HG03060 (cell line): ENCODE results near the gene RANBP1.

Experiments used
- ATAC-seq: cut with Tn5 transposase; IDR thresholded peaks from one replicate; pipeline ENCODE4 v1.9.1; 2021; ENCODE audit warnings: low read depth, moderate number of reproducible peaks; ENCODE audit not compliant: unreplicated experiment

Gene RANBP1

DNA sequence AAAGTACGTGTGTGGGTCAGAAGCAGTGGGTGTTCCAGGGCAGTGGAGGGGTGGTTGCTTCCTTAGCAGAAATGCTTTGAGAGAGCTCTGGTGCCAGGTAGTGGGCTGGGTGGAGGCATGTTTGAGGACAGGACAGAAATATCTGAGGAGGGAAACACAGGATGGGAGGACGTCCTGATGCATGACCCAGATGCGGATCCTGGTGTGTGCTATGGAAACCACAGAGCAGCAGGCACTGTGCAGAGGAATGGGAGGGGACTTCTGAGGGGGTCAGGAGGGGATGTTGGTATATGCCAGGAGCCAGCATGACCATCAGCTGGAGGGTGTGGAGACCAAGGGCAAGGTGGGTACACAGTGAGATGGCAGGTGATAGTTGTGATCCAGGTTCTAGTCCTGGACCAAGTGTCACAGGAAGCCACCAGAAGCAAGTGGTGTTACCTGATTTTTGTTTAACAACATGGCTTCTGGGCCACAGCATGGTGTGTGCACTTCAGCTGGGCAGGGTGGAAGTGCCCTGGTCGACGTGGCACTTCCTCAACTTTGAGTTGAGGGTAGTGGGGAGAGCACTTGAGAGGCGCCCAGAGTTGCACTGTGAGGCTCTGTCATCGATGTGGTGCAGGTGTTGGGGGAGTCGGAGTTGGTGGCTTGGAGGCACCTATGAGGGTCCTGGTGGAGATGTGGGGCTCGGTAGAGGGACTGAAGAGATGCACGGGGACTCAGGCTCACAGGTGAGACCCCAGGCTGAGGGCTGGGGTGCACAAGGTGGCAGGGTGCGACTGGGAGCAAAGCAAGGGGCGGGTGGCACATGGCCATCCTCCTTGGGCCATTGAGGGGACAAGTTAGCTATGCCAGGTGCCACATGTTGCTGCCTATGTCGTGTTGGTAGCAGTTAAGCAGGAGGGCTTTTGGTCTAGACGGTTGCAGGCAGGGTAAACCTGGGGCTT, 28.3 kb upstream of the RANBP1 start:
- no peak for ATAC-seq

DNA sequence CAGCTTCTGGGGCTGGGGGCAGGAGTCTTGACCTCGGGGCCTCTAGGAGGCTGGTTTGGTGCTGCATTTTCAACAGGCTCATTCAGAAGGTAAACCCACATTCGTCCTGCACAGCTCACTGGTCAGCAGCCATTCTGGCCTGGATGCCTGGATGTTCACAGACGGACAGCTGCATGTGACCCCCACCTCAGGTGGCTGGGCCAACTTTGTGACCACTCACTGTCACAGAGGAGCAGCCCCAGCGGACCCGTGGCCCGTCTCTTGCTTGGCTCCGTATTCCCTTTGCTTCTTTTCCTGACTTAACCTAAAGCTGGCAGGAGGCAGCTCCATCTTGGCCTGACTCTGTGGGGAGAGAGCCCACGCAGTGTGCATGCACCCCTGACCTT, 27.6 kb upstream of the RANBP1 start:
- ATAC-seq = no peak

DNA sequence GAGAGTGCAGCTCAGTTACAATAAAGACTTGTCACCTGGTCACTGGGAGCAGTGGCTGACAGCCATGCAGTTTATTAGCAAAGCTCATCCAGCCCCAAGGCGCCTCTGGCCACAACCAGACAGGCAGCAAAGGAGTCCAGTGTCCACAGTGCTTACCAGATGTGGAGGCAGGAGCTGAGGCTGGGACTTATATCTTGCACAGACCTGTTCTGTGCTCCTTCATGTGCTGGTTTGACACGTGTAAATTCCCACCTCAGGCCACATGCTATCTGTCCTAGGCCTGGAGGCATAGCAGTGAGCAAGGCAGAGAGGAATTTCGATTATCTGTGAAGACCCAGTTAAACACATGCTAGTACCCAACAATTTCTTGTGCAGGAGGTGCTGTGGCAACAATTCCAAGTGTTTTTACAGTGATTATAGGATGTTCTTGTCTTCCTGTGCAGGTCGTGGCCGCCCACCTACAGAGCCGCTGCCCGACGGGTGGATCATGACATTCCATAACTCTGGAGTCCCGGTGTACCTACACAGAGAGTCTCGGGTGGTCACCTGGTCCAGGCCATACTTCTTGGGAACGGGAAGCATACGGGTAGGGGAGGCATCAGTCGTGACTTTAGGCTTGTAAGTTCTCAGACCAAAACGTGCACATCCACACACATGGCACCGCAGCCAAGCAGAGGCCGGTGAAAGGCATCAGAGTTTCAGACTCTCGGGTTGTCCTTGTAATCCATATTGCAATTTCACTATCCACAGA, 26.5 kb upstream of the RANBP1 start:
- ATAC-seq = no peak

DNA sequence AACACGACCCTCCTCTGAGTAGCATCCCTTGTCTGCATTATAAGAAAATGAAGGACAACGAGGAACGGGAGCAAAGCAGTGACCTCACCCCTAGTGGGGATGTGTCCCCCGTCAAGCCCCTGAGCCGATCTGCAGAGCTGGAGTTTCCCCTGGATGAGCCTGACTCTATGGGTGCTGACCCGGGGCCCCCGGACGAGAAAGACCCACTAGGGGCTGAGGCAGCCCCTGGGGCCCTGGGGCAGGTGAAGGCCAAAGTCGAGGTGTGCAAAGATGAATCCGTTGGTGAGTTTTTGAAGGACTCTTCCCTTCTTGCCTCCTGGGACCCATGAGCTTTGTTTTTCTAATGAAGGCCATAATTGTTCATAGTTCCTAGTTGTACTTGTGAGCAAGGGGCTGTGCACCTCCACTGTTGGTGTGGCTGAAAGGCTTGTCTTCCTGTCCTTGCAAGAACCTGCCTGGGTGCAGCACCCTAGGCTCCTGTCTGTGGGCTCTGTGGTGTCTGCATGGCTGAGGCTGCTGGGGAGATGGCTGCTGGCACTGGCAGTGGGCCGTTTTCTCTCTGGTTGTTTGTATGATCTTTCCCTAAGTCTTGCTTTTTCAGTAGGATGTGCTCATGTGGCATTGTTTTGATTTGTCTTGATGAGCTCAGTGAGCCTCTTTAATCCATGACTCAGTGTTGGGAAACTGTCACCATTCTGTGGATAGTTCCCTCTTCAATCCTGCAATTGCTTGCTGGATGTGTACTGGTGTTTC, 25.8 kb upstream of the RANBP1 start:
- ATAC-seq = no peak

DNA sequence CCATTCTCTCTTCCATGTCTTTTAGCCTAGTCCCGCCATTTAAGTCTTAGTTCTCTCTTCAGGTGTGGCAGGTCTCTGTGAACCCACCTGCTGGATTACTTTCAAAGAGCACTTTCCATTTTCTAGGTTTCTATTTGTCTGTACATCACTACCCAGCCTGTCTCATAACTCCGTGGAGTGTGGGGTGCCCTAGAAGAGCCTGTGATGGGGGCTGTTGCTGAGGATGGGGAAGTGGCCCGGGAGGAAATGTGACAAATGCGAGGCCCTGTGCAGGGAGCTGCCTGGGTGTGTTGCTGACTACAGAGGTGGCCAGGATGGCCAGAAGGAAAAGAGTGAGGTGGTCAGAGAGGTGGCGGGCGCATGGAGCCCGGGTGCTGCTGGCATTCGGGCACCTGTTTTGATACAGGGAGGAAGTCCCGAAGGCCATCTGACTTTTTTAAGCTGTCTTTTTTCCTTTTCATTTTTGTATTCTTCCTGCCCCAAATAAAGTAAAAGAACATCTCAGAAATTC, 25.1 kb upstream of the RANBP1 start:
- ATAC-seq = no peak

DNA sequence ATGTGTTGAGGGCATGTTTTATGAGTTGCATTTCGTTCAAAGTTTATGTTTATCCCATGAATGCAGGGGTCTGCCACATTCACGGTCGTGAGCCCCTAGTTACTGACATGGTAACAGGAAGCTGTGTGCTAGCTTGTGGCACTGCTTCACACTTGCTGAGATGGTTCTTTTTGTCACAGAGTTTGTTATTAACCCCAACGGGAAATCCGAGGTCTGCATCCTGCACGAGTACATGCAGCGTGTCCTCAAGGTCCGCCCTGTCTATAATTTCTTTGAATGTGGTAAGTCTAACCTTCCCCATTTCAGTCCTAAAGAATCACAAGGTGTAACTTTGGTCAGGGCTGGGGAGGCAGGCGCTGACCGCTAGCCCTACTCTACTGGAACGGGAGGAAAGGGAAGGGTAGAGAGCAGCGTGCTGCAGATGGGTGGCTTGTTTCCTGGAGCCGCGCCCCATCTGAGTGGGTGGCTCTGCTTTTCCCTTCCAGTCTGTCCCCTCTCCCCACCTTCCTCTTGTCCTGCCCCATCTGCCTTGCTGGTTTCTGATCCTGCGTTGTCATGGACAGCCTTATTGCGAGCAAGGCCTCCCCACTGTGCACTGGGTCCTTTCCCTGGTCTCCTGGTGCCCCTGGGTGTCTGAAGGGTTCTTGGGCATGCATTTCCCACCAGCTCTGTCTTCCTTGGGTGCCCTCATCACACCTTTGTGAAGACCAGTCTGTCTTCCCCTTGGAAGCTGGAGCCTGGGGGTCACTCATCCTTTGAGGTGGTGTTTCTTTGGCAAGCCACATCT, 24.0 kb upstream of the RANBP1 start:
- ATAC-seq = no peak

DNA sequence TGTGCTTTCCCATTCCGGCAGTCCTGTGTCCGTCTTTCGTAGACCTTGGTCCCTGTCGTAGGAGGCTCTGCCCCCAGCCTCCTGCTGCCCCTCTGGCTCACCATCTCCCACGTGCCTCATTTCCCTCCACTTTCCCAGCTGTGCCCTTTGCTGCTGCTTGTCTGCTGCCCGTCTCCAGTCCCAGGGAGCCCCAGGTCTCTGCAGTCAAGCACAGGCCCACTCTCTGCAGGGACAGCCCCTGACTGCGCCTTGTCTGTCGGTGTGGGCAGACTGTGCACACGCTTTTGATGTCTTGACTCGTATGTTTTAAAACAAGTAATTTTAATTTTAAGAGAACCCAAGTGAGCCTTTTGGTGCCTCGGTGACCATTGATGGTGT, 23.4 kb upstream of the RANBP1 start:
- no peak for ATAC-seq

DNA sequence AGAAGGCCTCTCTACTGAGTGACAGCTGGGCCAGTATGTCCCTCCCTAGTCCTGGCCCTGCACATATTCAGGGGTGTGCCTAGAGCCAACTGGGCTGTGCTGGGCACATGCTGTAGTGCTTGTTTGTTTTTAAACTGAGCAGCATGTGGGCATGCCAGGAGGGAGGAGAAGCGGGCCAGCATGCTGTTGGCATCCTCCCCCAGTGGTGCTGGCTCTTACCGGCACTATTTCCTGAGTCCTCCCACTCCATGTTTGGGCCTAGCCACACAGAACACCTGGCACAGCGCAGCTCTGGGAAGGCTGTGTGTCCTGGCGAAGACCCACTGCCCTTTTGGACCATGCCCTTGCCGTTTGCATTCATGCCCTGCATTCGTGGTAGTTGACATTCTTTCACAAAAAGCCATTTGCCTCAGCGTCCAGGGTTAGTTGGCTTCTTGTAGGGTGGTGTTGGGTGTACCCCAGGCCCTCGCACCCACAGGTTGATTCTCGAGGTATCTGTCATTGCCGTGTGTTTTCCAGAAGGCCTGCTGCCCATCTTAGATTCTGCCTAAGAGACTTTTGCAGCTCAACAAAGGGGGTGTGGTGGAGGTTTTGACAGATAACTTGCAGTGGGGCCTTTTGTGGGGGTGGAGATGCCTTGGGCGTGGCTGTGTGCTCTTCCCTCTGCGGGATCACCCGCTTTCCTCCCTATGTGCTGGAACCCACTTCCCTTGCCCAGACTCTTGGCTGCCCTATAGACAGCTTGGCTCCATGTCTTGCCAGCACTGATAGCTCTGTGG, 22.3 kb upstream of the RANBP1 start:
- ATAC-seq = no peak

DNA sequence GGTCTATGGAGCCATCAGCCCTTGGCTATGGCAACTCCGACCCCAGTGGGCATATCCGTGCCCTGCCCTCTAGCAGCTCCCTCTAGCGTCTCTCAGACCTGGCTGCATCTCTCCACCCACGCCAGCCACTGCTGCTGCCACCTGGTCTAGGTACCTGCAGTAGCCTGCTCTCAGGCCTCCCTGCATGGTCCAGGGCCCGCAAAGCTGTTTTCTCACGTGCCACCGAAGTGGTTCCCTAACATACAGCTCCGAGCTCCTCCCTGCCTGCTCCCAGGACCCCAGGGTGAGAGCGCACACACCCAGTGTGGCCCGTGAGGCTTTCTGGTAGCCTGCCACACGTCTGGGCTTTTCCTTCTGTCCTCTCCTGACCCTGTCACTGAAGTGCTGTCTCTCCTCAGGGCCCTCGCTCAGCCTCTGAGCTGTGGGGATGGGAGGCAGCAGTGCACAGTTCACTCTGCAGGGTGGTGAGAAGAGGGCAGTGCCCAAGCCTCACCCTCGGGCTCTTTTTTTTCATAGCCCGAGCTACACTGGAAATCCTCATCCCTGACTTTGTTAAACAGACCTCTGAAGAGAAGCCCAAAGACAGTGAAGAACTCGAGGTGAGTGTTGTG, 21.6 kb upstream of the RANBP1 start:
- no peak for ATAC-seq

DNA sequence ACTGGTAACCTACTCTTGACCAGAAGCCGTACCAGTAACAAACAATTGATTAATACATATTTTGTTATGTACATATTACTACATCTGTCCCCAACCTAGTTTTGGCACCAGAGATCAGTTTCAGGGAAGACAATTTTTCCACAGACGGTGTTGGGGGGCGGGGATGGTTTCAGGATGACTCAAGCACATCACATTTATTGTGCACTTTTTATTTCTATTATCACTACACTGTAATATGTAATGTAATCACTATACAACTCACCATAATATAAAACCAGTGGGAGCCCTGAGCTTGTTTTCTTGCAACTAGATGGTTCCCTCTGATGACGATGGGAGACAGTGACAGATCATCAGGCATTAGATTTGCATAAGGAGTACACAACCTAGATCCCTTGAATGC, 20.4 kb upstream of the RANBP1 start:
- ATAC-seq = no peak

DNA sequence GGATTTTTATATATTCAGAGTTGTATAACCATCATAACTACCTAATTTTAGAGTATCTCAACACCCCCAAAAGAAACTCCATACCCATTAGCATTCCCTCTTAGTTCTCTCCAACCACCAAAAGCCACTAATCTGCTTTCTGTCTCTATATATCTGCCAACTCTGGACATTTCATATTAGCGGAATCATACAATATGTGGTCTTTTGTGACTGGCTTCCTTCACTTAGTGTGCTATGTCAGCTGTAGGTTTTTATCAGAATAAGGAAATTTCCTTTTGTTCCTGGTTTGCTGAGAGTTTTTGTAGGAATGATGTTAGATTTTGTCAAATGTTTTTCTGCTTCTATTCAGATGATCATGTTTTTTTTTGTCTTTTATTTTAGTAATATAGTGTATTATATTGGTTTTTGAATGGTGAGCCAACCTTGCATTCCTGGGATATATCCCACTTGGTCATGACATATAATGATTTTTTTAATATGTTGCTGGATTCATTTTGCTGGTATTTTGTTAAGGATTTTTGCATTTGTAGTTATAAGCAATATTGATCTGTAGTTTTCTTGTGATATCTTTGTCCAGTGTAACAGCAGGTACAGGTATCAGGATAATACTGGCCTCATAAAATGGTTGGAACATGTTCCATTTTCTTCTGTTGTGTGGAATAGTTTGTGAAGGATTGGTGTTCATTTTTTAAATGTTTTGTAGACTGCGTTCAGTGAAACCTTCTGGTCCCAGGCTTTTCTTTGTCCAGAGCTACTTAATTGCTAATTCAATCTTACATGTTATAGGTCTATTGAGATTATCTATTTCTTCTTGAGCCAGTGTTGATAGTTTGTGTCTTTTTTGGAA, 19.1 kb upstream of the RANBP1 start:
- ATAC-seq = no peak

DNA sequence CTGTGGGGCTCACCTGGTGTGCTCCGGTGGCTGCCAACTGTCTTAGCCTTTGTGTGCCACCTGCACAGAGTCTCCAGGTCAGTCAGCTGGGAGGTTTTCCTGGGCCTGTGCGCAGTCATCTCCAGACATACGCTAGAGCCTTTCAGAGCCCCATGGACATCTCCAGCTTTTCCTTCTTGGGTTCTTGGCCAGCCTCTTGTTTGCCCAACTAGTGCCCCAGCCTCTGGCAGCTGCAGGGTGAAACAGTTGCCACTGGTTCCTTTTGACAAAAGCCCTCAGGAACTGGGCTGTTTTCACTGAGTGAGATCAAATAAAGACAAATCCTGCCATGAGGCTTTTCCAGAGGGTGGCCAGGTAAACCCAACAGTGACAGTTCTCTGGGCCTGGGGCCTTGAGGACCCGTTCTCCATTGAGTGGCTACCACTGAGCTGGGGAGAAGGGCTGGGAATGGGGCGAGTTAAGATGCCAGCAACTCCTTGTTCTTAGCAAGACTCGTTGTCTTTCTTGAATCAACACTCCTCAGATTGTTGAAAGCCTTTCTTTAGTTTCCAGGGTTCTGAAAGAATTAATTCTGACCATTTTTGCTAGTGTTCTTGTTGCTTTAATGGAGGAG, 16.7 kb upstream of the RANBP1 start:
- ATAC-seq = no peak

DNA sequence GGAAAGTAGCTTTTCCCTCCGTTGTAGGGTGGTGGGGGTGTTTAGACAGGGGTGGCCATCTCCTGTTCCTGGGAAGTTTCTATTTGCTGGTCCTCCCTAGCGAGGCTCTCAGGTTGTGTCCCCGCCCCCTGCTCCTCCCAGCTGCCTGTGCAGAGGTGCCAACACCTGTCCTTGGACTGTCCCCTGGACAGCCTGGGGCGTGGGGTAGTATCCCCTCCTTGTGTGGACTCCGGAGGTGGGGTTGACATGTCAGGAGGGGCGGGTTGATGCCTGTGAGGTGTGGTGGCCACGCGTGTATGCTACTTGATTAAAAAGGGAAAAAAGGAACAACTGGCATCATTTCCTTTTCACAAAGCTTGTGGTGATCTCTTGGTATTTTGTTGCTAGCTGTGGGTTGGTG, 14.3 kb upstream of the RANBP1 start:
- ATAC-seq = no peak

DNA sequence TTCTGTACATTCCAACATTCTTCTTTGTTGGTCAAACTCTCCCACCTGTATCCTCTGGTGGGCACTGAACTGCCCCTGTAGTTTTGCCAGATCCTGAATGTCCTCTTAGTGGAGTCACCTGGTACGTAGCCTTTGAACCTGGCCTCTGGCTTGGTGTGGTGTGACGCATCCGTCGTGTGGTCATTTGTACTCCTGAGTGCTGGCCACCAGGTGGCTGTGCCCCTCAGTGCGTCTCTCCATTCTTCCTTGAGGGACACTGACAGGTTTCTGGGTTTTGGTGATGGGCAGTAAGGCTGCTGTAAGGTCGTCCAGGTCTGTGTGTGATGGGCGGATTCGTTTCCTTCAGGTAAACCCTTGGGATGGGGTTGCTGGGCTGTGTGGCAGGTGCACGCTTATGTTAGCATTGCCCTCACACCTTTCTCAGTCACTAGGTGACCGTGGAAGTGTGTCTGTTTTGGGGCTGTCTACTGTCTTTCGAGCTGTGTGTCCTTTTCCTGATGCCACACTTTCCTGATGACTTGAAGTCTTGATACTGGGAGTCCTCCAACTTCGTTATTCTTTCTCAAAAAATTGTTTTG, 13.6 kb upstream of the RANBP1 start:
- ATAC-seq = no peak

DNA sequence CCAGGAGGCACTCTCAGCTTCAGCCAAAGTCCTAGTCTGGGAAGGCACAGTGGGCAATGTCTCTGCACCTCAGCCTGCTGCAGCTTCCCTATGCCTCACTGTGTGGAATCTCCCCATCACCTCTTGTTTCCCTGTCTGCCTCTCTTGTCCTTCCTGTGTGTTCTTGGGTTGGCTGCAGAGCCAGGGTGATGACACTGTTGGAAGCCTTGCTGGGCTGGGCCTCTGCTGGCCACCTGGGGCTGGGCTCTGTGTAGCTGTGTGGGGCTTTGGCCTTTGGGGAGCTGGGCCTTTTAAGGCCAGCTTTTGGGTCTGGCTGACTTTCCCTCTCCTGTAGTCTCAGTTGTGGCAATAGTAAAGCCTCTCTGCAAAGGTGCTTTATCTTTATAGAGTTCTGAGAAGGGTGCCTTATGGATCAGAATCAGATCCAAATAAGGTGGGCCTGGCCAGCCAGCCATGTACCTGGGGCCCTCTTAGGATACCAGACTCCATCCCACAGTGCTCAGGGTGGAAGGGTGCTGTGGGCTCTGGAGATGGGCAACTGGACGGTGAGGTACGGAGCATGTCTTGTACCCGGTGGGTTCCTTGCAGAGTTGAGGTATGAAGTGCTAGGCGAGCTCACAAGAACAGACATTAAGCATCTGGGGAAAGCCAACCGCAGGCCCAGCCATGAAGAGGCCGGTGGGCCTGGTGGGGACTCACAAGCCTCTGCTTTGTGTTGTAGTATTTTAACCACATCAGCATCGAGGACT, 10.3 kb upstream of the RANBP1 start:
- no peak for ATAC-seq

DNA sequence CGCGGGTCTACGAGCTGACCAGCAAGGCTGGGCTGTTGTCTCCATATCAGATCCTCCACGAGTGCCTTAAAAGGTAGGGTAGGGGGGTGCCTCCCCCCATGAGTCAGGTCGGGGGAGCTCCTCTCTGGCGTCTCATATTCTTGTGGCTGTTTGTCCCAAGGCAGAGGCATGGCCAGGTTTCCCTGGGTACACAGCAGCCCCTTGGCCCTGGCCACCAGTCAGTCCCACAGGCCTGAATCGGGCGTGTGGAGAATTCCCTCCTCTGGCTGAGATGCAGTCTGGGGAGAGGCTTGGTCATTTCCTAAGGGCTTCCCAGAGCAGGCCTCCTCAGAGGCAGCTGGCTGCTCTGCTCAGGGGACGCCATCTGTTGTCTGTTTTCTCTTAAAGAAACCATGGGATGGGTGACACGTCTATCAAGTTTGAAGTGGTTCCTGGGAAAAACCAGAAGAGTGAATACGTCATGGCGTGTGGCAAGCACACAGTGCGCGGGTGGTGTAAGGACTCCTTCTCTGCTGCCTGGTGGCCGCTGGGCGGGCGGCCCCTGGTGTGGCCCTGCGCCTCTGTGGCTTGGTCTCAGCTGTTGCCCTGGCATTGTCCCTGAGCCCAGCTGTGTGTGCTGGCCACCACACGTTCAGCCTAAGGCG, 9.6 kb upstream of the RANBP1 start:
- ATAC-seq = no peak
